PC-9 (cell line): ENCODE results near the gene PTTG2.

Source experiments
- EZH2 ChIP-seq: fragments of 200-600 bp; sonication (generic); IDR thresholded peaks from 2 replicates; pipeline ENCODE4 v1.8.0; 2017; ENCODE audit warnings: antibody characterized with exemption, low read depth
- TF ChIP-seq, protein P1 (sequence below): fragments of 200-600 bp; sonication (generic); conservative IDR thresholded peaks from 2 replicates; pipeline ENCODE4 v1.6.1; 2017; ENCODE audit warnings: mixed run types, antibody characterized with exemption, mild to moderate bottlenecking, moderate library complexity

GRCh38 chr4:37995299-37995821 is 35.2 kb downstream of the PTTG2 start:
- TF ChIP-seq, protein P1, sequence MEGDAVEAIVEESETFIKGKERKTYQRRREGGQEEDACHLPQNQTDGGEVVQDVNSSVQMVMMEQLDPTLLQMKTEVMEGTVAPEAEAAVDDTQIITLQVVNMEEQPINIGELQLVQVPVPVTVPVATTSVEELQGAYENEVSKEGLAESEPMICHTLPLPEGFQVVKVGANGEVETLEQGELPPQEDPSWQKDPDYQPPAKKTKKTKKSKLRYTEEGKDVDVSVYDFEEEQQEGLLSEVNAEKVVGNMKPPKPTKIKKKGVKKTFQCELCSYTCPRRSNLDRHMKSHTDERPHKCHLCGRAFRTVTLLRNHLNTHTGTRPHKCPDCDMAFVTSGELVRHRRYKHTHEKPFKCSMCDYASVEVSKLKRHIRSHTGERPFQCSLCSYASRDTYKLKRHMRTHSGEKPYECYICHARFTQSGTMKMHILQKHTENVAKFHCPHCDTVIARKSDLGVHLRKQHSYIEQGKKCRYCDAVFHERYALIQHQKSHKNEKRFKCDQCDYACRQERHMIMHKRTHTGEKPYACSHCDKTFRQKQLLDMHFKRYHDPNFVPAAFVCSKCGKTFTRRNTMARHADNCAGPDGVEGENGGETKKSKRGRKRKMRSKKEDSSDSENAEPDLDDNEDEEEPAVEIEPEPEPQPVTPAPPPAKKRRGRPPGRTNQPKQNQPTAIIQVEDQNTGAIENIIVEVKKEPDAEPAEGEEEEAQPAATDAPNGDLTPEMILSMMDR = no peak
- TF ChIP-seq EZH2 = no peak
